Measurements from ENCODE around the gene EPB41L5.
"Not testable (repeated sequence)": the region's sequence is repeated elsewhere in the genome, so short reads cannot be mapped to it uniquely, and the experiment has no call there.

EPB41L5 gene

DNA sequence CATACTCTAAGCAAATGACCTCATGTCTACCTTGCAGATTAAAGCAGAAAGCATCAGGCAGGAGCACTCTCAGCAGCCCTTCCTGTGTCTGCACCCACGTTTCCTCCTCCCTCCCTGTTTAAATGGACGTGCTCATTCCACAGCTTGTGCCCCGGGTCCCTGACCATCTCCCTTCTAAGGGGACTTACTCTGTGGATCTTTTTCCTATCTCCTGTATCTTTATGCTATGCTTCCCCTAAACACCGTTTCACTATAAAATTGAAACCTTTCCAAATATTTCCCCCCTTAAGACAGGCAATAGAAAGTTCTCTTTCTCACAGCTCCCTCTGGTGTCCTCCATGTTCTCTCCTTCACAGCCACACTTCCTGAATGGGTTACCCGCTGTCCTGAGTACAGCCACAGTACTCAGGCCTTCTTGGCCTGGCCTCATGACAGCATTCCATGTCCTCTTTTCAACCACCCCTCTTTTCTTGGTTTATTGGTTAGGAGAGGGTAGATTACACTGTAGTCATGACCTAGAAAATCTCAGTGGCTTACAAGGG is 169.2 kb downstream of the EPB41L5 start:
- FAIRE-seq (no peak), DNase-seq (ENCODE audit: insufficient read length, low spot score) (no peak)

DNA sequence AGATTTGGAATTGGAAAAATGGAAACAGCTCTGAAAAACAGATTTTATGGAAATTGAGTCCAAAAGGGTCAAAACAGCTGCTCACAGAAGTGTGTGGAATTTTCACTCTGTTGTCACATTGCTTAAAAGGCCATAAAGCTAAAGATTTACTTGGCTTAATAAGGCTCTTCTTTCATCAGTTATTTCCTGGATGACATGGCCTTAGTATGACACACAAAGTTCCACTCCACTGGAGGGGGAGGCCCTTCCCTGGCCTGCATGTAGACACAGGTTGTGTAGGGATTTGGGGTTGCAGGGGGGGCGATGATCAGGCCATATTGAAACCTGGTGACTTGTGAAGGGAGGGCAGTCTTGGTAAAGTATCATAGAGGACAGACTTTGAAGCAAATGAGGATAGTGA is 176.3 kb downstream of the EPB41L5 start:
- DNase-seq (ENCODE audit: insufficient read length, low spot score) = no peak
- FAIRE-seq = no peak

GRCh38 chr2:120192280-120192679 is 179.4 kb downstream of the EPB41L5 start:
- DNase-seq (ENCODE audit: insufficient read length, low spot score) = no peak
- FAIRE-seq = no peak

- DNase-seq (ENCODE audit: insufficient read length, low spot score) (no peak), FAIRE-seq (no peak)
These were observed 182.7 kb downstream of the EPB41L5 start for GRCh38 chr2:120195553-120195952.

GRCh38 chr2:120199817-120200459 is 187.1 kb downstream of the EPB41L5 start:
- FAIRE-seq; DNase-seq (ENCODE audit: insufficient read length, low spot score): not testable (repeated sequence)

GRCh38 chr2:120203251-120204021 is 190.6 kb downstream of the EPB41L5 start:
- DNase-seq (ENCODE audit: insufficient read length, low spot score) = no peak
- FAIRE-seq = no peak

- DNase-seq (ENCODE audit: insufficient read length, low spot score) = no peak
- FAIRE-seq = no peak
These were observed 191.1 kb downstream of the EPB41L5 start for GRCh38 chr2:120204022-120204405.

DNA sequence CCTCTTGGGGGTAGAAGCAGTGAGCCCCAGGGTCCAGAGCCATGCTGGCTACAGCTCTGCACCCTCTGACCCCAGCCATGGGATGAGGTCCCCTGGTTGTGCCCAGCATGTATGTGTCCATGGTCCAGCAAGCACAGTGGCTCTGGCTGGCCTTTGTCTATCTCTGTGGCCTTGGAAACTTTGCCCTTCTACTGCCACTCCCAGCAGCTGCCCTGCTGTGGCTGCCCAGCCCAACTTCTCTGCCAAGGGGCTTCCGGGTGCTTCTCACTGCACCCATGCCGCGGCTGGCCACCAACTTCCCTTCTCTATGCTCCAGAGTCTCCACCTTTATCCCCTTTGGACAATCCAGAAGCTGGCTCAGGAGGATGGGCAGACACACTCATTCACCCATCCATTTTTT is 191.5 kb downstream of the EPB41L5 start:
- no peak for FAIRE-seq
- no peak for DNase-seq (ENCODE audit: insufficient read length, low spot score)

DNA sequence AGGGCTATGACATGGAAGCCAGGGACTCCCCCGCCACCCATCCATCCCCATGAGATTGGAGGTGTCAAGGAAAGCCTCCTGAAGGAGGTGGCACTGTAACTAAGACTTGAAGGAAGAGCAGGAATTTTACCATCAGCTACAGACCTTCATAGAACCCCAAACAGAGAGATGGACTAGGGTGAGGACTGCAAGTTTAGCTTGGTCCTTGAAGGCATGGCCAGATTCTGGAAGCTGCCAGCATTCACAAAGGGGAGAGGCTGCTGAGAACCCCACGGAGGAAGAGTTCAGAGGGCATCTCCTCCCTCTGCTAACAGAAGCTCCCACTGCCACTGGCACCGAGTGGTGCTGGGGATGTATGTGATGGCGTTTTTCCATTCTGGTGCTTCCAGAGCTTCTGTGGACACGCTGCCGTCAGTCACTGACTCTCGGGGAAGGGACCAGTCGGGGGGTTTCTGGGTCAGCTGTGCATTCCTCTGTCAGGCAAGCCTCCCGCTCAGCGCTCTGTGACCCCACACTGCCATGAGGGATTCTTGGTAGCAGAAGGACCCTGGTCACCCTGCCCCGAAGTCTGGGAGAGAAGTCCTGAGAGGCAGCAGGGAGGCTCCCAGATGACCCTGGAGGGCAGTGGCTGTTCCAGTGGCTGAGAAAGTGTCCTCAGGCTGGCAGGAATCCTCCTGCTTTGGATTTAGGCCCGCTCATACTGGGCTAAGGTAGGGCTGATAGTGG is 192.2 kb downstream of the EPB41L5 start:
- DNase-seq (ENCODE audit: insufficient read length, low spot score) (no peak), FAIRE-seq (no peak)

DNA sequence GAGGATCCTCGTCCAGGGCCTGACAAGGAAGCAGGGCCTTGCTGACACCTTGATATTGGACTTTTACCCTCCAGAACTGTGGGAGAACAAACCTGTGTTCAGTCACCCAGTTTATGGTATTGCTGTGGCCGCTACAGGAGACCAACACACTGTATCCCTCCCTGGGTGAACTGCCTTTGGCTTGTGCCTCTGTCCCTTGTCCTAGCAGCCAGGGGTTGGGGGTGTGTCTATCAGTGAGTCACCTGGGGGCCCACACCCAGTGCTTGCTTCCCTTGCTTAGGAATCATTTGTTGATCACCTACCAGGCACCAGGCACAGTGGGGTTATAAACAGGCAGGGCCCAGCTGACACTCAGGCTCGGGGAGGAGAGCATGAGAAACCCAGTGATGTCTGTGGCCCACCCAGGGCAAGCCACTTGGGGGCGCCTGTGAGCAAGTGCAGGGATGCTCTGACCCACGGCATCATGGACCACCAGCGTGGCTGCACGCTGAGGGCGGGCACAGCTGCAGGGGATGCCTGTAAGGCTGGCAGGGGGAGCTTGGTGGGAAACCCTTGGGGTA is 193.2 kb downstream of the EPB41L5 start:
- FAIRE-seq = no peak

GRCh38 chr2:120208381-120209353 is 195.8 kb downstream of the EPB41L5 start:
- no peak for FAIRE-seq
- no peak for DNase-seq (ENCODE audit: insufficient read length, low spot score)

More for the DNA sequence above, 193.2 kb downstream of the EPB41L5 start:
- DNase-seq (ENCODE audit: insufficient read length, low spot score) = no peak

- no peak for FAIRE-seq
- no peak for DNase-seq (ENCODE audit: insufficient read length, low spot score)
These were observed 196.8 kb downstream of the EPB41L5 start for GRCh38 chr2:120209427-120210269.

DNA sequence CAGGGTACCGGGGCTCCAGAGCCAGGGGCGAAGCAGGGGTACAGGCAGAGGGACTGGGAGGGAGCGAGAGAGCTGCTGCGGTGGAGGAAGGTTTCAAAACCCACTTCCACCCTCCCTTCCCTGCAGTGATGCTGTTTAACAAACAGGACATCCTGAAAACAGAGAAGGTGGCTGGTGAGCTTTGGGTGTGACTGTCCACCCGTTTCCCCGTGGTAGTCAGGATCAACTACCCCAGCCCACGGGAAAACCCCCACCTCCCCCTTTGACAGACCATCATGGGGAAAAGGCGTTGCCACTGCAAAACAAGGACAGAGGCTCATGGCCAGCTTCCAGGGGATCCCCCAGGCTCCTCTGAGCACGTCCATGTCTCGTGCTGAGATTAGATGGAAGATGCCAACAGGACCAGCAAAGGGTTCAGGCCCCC is 197.4 kb downstream of the EPB41L5 start:
- FAIRE-seq = no peak

GRCh38 chr2:120218181-120218580 is 205.3 kb downstream of the EPB41L5 start:
- no peak for FAIRE-seq

More for the DNA sequence above, 197.4 kb downstream of the EPB41L5 start:
- DNase-seq (ENCODE audit: insufficient read length, low spot score) = no peak

DNA sequence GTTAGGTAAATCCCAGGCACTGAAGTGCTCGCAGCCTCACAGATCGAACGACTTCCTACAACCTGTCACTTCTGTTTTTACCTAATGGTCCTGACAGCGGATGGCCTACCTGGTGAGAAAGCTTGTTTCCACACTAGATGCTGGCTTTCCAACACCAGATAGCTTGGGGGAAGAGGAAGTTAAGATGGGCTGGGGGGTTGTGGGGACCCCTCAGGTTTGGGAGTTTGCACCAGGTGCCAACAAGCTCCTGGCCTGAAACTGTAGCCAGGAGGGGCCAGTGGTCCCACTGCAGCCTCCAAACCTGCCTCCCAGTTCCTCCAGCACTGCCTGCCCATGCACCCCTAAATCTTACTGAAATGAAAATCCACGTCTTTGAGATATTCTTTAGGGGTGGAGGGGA is 206.4 kb downstream of the EPB41L5 start:
- DNase-seq (ENCODE audit: insufficient read length, low spot score) (no peak), FAIRE-seq (no peak)

More at GRCh38 chr2:120218181-120218580, 205.3 kb downstream of the EPB41L5 start:
- no peak for DNase-seq (ENCODE audit: insufficient read length, low spot score)

GRCh38 chr2:120219766-120220165 is 206.9 kb downstream of the EPB41L5 start:
- FAIRE-seq (no peak), DNase-seq (ENCODE audit: insufficient read length, low spot score) (no peak)

DNA sequence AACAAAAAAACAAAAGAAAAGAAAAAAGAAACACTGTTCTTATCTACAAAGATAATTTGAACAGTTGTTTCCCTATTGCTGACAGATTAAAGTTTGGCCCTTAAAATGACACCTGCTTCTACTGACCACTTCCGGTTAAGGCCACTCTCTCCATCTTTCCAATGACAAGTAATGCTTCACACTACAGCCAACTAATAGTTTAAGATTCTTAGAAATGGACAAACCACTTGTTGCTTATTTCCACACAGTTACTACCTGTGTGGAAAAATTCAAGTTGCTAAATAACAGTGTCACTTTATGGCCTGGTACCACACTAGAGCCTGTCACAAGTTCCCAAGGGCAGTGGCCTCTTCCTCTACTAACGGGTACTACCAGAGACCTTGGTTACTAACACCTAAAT is 207.9 kb downstream of the EPB41L5 start:
- FAIRE-seq (no peak), DNase-seq (ENCODE audit: insufficient read length, low spot score) (no peak)

DNA sequence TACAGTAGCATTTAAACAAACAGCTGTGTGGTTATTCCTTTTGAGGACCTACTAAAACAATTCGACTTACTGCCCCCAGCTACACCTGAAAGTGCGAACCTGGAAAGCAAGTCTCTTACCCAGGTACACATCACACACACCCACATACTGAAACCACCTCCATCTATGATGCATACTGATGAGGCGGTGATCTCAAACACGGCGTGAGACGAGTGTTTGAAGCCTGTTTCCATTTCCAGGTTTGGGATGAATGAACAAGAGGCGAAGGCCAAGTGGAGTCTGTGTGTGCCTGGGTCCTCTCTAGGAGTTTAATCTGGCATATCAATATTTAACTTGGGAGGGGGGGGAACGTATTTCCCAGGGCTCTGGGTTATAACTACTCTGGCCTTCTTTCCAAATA is 208.7 kb downstream of the EPB41L5 start:
- DNase-seq (ENCODE audit: insufficient read length, low spot score) (no peak), FAIRE-seq (no peak)
